ENCODE measurements around the gene ZNF521.

Gene ZNF521

GRCh38 chr18:25237571-25238267 lies 114.2 kb downstream of the ZNF521 start:
- intact Hi-C loops (cut with DNase I), result no loop called here

DNA sequence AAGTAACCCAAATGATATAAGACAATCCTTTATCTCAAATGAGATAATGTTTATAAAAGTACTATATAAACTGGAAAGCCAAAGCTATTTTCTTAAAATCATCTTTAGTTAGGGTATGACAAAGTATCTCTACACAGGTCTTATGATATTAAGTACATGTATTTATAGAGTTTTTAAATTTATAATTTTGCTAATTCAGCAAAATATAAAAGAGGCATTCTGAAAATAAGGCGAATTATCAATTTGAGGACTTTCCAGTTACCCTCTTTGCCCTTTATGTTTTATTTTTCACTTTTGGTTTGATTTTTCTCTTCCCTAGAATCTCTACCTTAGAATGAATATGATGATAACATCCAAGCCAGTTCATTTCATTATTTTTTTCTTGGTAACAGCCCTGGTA lies 115.2 kb downstream of the ZNF521 start:
- no peak for DNase-seq
- intact Hi-C loops (cut with DNase I), result no loop called here

More at GRCh38 chr18:25237571-25238267, 114.2 kb downstream of the ZNF521 start:
- no peak for DNase-seq

- no peak for DNase-seq
- intact Hi-C loops (cut with DNase I), result no loop called here
Measured at GRCh38 chr18:25235401-25236042, 116.4 kb downstream of the ZNF521 start.

GRCh38 chr18:25234740-25235345 lies 117.1 kb downstream of the ZNF521 start:
- DNase-seq, result no peak
- intact Hi-C loops (cut with DNase I), result loop anchor here (5.0 kb wide), 1 partner anchor 112 kb away; no protein-coding TSS in a partner anchor

- intact Hi-C loops (cut with DNase I), result loop anchor here (5.0 kb wide), 1 partner anchor 113 kb away; no protein-coding TSS in a partner anchor
- no peak for DNase-seq
Measured at GRCh38 chr18:25234322-25234639, 117.7 kb downstream of the ZNF521 start.

- DNase-seq, result no peak
- intact Hi-C loops (cut with DNase I), result loop anchor here (5.0 kb wide), 1 partner anchor 114 kb away; no protein-coding TSS in a partner anchor
Measured at GRCh38 chr18:25233528-25234321, 118.2 kb downstream of the ZNF521 start.

GRCh38 chr18:25231327-25231691 lies 120.7 kb downstream of the ZNF521 start:
- intact Hi-C loops (cut with DNase I), result loop anchor here (5.0 kb wide), 1 partner anchor 116 kb away; no protein-coding TSS in a partner anchor
- peak in 4 of 42 donors; percentile 7 to 18 (median 14) for DNase-seq

- intact Hi-C loops (cut with DNase I), result loop anchor here (5.0 kb wide), 1 partner anchor 117 kb away; no protein-coding TSS in a partner anchor
- DNase-seq, result peak; percentile 60 to 93 (median 84)
Measured at GRCh38 chr18:25230658-25231326, 121.2 kb downstream of the ZNF521 start.

GRCh38 chr18:25229920-25230319 lies 122.0 kb downstream of the ZNF521 start:
- DNase-seq, result no peak
- intact Hi-C loops (cut with DNase I), result loop anchor here (5.0 kb wide), 1 partner anchor 117 kb away; no protein-coding TSS in a partner anchor

DNA sequence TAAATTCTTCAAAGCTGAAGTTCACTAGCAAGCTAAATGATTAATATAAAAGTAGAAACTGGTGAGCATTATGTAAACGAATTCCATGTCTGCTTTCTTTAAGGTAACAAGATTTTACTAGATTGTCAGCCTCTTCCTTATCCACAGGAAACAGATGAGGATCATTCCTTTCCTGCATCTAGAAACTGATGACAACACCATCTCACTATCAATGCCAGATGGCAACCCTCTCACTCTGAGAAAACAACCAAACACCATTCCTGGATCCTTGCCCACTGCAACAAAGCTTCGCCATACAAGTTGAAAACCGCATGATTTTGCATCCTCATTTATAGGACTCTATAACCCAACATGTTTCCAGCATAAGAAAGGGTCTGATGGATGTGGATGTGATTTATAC lies 122.9 kb downstream of the ZNF521 start:
- no peak for DNase-seq
- intact Hi-C loops (cut with DNase I), result no loop called here

DNA sequence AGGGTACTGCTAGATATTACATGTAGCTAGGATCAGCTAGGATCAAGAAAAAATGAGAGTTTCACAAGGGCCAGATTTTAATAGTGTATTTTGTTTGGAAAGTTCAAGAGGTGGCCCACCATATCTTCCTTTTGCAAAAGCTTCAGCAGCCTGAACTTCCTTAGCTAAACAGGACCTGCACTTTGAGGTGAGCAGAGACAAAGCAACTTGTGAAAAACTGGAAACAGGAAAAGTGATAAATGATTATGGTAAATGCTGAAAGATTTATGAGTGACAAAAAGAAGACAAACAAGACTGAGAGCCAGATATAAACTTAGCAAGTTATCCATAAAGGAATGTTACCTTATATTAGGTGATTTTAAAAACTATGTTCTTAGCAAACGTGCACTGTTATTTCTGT lies 123.6 kb downstream of the ZNF521 start:
- no peak for DNase-seq
- intact Hi-C loops (cut with DNase I), result no loop called here

DNA sequence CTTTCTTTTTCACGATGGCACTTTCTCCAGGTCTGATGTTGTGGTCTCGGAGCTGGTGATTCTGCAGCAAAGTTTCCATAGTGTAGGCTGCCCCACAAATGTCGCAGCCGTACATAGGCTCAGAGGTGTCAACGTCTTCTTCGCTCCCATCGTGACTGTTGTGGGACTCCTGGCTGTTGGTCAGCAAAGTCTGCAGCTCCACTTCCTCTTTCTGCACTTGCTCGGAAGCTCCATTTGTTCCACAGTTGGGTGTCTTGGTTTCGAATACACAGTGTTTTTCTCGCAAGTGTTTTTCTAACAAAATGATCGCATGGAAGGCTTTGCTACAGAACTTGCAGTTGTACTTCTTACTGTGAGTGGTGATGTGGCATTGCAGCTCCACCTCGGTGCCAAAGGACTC lies 126.8 kb downstream of the ZNF521 start:
- no peak for DNase-seq

GRCh38 chr18:25223899-25224886 lies 127.8 kb downstream of the ZNF521 start:
- intact Hi-C loops (cut with DNase I), result no loop called here

More for the DNA sequence above, 126.8 kb downstream of the ZNF521 start:
- intact Hi-C loops (cut with DNase I), result no loop called here

DNA sequence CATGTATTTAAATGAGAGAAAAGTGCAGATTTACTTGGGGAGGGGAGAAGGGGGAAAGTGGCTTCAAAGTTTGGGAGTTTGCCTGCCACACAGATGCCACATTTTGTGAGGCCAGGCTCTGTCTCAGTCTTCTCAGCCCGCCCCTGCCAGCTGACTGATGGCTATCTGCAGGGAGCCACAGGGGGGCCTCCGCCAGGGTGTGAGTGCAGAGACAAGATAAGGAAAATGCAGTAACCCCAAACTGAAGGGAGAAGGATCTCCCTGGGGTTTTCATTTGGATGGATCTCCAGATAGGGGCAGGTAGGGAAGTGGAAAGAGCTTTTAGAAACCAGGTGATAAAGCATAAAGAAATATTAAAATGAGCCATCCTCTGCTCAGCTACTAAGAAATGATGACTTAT lies 128.8 kb downstream of the ZNF521 start:
- intact Hi-C loops (cut with DNase I), result no loop called here
- DNase-seq, result no peak

More at GRCh38 chr18:25223899-25224886, 127.8 kb downstream of the ZNF521 start:
- DNase-seq, result no peak

- intact Hi-C loops (cut with DNase I), result no loop called here
- DNase-seq, result no peak
Measured at GRCh38 chr18:25222648-25223047, 129.3 kb downstream of the ZNF521 start.

GRCh38 chr18:25210622-25211021 lies 141.3 kb downstream of the ZNF521 start:
- intact Hi-C loops (cut with DNase I), result no loop called here
- DNase-seq, result no peak

GRCh38 chr18:25192065-25192464 lies 159.9 kb downstream of the ZNF521 start:
- intact Hi-C loops (cut with DNase I), result no loop called here
- DNase-seq, result no peak

- intact Hi-C loops (cut with DNase I), result no loop called here
- no peak for DNase-seq
Measured at GRCh38 chr18:25190472-25190871, 161.5 kb downstream of the ZNF521 start.
